PC-9 (cell line): ENCODE results near the gene MID2. TPM values are rescaled to one million over a fixed set of nuclear protein-coding genes. Genes with fewer than 3 reads are reported as not detected.
"Not testable (repeated sequence)": the region's sequence is repeated elsewhere in the genome, so short reads cannot be mapped to it uniquely, and the experiment has no call there.

Experiments used
- BruUV-seq: library from RNA; stranded (reverse); fragments of 400-500 nt; replicated peaks from 2 replicates; lab custom pipeline; 2021; lab: Mats Ljungman, UMichigan
- CTCF ChIA-PET: fragments of 300-600 bp; sonication (Branson Sonifier 250); formaldehyde crosslinking; loops from one replicate; lab custom pipeline; 2022; ENCODE audit warnings: antibody characterized with exemption; lab: Charles Lee
- POLR2A ChIA-PET: fragments of 300-600 bp; sonication (Branson Sonifier 250); formaldehyde crosslinking; loops from one replicate; lab custom pipeline; 2022; ENCODE audit warnings: antibody characterized with exemption; ENCODE audit not compliant: unreplicated experiment; lab: Charles Lee
- DNase-seq, 2 experiments: peaks; one replicate each; pipeline versions ENCODE4 v3.0.0 to v3.0.0-alpha.2; 2015 to 2022; ENCODE audit warnings: mixed read lengths in 1 of 2
- H2AFZ ChIP-seq: fragments of 200-600 bp; sonication (generic); 2 replicates; pipeline ENCODE4 v1.8.1; 2017; ENCODE audit warnings: antibody characterized with exemption
- H3F3A ChIP-seq: fragments of 200-600 bp; sonication (generic); 2 replicates; pipeline ENCODE4 v1.8.1; 2017; ENCODE audit warnings: antibody characterized with exemption, mild to moderate bottlenecking, low read depth; ENCODE audit not compliant: insufficient read depth
- H3K27ac ChIP-seq: fragments of 200-600 bp; sonication (generic); 2 replicates; pipeline ENCODE4 v1.6.1; 2016; ENCODE audit warnings: mixed run types
- H3K27me3 ChIP-seq: fragments of 200-600 bp; sonication (generic); 2 replicates; pipeline ENCODE4 v1.6.1; 2016; ENCODE audit warnings: low read depth, mixed run types; ENCODE audit not compliant: insufficient read depth
- H3K36me3 ChIP-seq: fragments of 200-600 bp; sonication (generic); 2 replicates; pipeline ENCODE4 v1.6.1; 2016; ENCODE audit warnings: low read depth, mixed run types
- H3K4me1 ChIP-seq: fragments of 200-600 bp; sonication (generic); replicated peaks from 2 replicates; pipeline ENCODE4 v1.6.1; 2016; ENCODE audit warnings: mixed run types; ENCODE audit not compliant: insufficient read depth
- H3K4me2 ChIP-seq: fragments of 200-600 bp; sonication (generic); 2 replicates; pipeline ENCODE4 v1.6.1; 2017; ENCODE audit warnings: mixed run types
- H3K4me3 ChIP-seq: fragments of 200-600 bp; sonication (generic); 2 replicates; pipeline ENCODE4 v1.6.1; 2016; ENCODE audit warnings: mixed run types
- H3K79me2 ChIP-seq: fragments of 200-600 bp; sonication (generic); 2 replicates; pipeline ENCODE4 v1.6.1; 2017; ENCODE audit warnings: low read depth, mixed run types
- H3K9me2 ChIP-seq: fragments of 200-600 bp; sonication (generic); 2 replicates; pipeline ENCODE4 v1.8.1; 2017; ENCODE audit warnings: mild to moderate bottlenecking; ENCODE audit not compliant: insufficient read depth
- H3K9me3 ChIP-seq: fragments of 200-600 bp; sonication (generic); 2 replicates; pipeline ENCODE4 v1.8.1; 2016; ENCODE audit warnings: low read depth; ENCODE audit not compliant: insufficient read depth
- H4K20me1 ChIP-seq: fragments of 200-600 bp; sonication (generic); 2 replicates; pipeline ENCODE4 v1.8.1; 2017; ENCODE audit not compliant: insufficient read depth
- EZH2 ChIP-seq: fragments of 200-600 bp; sonication (generic); IDR thresholded peaks from 2 replicates; pipeline ENCODE4 v1.8.0; 2017; ENCODE audit warnings: antibody characterized with exemption, low read depth
- intact Hi-C: fragments of 100-400 bp; cut with micrococcal nuclease; formaldehyde crosslinking; loops from one replicate; pipeline ENCODE4 v1.10.0; 2022; ENCODE audit not compliant: unreplicated experiment
- total RNA-seq: library from RNA; stranded (reverse); gene quantifications from 2 replicates; pipeline ENCODE4 v1.2.3, GENCODE V29; 2021
- TF ChIP-seq, protein P1 (sequence below): fragments of 200-600 bp; sonication (generic); conservative IDR thresholded peaks from 2 replicates; pipeline ENCODE4 v1.6.1; 2017; ENCODE audit warnings: mixed run types, antibody characterized with exemption, mild to moderate bottlenecking, moderate library complexity

MID2 gene
- total RNA-seq, 1 experiment from 2014 or later = 1.0 TPM

DNA sequence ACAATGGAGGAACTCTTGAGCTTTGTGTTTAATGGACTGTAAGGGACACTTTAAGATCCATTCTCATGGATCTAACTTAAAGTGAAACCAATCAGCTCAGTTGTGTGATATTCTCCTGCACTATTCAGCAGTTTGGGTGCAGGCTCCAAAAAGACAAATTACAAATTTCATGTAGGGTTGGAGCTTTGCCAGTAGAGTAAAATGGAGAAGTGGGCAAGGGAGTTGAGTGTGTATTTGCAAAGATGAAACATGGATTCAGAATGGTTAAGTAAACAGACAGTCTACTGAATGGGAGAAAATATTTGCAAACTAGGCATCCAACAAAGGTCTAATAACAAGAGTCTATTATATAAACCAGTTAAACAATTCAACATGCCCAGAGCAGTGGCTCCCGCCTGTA lies 21.2 kb upstream of the MID2 start:
- no peak overlapping the region for H3K4me3 ChIP-seq
- ChIA-PET CTCF (no interaction called here), POLR2A (no interaction called here)
- TF ChIP-seq EZH2 = no peak
- TF ChIP-seq, protein P1, sequence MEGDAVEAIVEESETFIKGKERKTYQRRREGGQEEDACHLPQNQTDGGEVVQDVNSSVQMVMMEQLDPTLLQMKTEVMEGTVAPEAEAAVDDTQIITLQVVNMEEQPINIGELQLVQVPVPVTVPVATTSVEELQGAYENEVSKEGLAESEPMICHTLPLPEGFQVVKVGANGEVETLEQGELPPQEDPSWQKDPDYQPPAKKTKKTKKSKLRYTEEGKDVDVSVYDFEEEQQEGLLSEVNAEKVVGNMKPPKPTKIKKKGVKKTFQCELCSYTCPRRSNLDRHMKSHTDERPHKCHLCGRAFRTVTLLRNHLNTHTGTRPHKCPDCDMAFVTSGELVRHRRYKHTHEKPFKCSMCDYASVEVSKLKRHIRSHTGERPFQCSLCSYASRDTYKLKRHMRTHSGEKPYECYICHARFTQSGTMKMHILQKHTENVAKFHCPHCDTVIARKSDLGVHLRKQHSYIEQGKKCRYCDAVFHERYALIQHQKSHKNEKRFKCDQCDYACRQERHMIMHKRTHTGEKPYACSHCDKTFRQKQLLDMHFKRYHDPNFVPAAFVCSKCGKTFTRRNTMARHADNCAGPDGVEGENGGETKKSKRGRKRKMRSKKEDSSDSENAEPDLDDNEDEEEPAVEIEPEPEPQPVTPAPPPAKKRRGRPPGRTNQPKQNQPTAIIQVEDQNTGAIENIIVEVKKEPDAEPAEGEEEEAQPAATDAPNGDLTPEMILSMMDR = no peak
- no peaks in the 10 kb centered on the region for H4K20me1 ChIP-seq
- H3K4me2 ChIP-seq = no peak overlapping the region
- no TSS peak for BruUV-seq
- H3K27me3 ChIP-seq = no peaks in the 10 kb centered on the region
- H3K79me2 ChIP-seq = no peaks in the 10 kb centered on the region
- H3K9me3 ChIP-seq = no peaks in the 10 kb centered on the region; the same call in 1 of the 2 replicates
- no peaks in the 10 kb centered on the region for H3K4me1 ChIP-seq
- no peaks in the 10 kb centered on the region for H3K36me3 ChIP-seq
- DNase-seq = no peak
- no peaks in the 10 kb centered on the region for H3K9me2 ChIP-seq
- intact Hi-C loops = no loop called here
- H3F3A ChIP-seq = no peaks in the 10 kb centered on the region
- no peak overlapping the region for H2AFZ ChIP-seq
- H3K27ac ChIP-seq = no peak overlapping the region

DNA sequence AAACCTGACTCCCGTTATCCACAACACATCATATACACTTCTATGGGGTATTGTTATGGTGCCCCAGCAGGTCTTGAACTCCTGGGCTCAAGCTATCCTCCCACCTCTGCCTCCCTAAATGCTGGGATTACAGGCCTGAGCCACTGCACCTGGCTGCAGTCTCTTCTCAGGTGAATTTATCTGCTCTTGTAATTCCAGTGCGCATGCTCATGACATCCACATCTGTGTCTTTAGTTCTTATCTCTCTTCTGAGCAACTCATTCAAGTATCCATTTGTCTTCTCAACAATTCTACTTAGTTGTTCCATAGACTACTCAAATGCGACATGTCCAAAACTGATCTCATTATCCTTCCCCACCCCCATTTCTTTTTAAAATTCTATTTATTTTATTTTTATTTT lies 20.5 kb upstream of the MID2 start:
- Histone ChIP-seq H3K9me3 (no peaks in the 10 kb centered on the region; the same call in 1 of the 2 replicates), H3K27me3 (no peaks in the 10 kb centered on the region), H4K20me1 (no peaks in the 10 kb centered on the region), H2AFZ (no peak overlapping the region), H3K36me3 (no peaks in the 10 kb centered on the region), H3K4me2 (no peak overlapping the region), H3F3A (no peaks in the 10 kb centered on the region), H3K9me2 (no peaks in the 10 kb centered on the region), H3K4me3 (no peak overlapping the region), H3K79me2 (no peaks in the 10 kb centered on the region), H3K4me1 (no peaks in the 10 kb centered on the region), H3K27ac (no peak overlapping the region)
- POLR2A ChIA-PET = no interaction called here
- intact Hi-C loops = no loop called here
- CTCF ChIA-PET = no interaction called here
- BruUV-seq = no TSS peak
- TF ChIP-seq EZH2 = no peak
- TF ChIP-seq, protein P1 = no peak
- DNase-seq = no peak

DNA sequence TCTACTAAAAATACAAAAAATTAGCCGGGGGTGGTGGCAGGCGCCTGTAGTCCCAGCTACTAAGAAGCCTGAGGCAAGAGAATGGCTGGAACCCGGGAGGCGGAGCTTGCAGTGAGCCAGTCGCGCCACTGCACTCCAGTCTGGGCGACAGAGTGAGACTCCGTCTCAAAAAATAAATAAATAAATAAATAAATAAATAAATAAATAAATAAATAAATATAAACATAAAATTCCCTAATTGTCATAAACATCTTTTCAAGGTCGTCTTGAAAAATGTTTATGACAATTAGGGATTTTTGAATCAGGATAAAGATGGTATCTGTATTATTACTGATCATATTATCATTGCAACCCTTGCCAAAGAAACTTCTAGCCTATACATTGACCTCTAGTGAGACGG lies 15.6 kb upstream of the MID2 start:
- H3K27ac ChIP-seq, H3F3A ChIP-seq, H3K4me1 ChIP-seq, H3K4me2 ChIP-seq, H3K79me2 ChIP-seq, H3K9me2 ChIP-seq, H3K9me3 ChIP-seq, intact Hi-C loops, H3K27me3 ChIP-seq, POLR2A ChIA-PET, DNase-seq, H4K20me1 ChIP-seq, CTCF ChIA-PET, BruUV-seq, H3K4me3 ChIP-seq, H3K36me3 ChIP-seq, H2AFZ ChIP-seq: not testable (repeated sequence)

DNA sequence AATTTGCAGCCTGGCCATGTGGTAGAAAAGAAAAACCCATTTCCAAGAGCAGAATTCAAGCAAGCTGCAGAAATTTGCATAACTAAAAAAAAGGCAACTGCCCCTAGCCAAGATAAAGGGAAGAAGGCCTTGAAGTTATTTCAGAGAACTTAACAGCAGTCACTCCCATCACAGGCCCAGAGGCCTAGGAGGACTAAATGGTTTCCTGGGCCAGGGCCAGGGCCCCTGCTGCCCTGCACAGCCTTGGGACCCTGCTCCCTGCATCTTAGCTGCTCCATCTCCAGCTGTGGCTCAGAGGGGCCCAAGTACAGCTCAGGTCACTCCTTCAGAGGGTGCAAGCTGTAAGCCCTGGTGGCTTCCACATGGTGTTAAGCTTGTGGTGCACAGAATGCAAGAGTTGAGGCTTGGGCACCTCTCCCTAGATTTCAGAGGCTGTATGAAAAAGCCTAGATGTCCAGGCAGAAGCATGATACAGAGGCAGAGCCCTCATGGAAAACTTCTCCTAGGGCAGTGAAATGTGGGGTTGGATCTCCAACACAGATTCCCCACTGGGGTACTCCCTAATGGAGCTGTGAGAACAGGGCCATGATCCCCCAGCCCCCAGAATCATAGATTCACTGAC lies 6.7 kb upstream of the MID2 start:
- Histone ChIP-seq H3K27ac (no peak overlapping the region), H3K4me1 (peaks cover 15% of the 10 kb centered on the region), H3K36me3 (no peaks in the 10 kb centered on the region), H3K4me3 (no peak overlapping the region), H3K4me2 (no peak overlapping the region), H3K79me2 (no peaks in the 10 kb centered on the region), H2AFZ (no peak overlapping the region), H3F3A (peaks cover 4% of the 10 kb centered on the region; the same call in 1 of the 2 replicates), H4K20me1 (no peaks in the 10 kb centered on the region), H3K27me3 (no peaks in the 10 kb centered on the region), H3K9me3 (peaks cover 18% of the 10 kb centered on the region), H3K9me2 (no peaks in the 10 kb centered on the region)
- ChIA-PET CTCF (no interaction called here), POLR2A (no interaction called here)
- TF ChIP-seq, protein P1 = no peak
- TF ChIP-seq EZH2 = no peak
- BruUV-seq = no TSS peak
- DNase-seq = no peak
- intact Hi-C loops = no loop called here
